Caco-2 (cell line): ENCODE results near the gene C17orf78. TPM values are rescaled to one million over a fixed set of nuclear protein-coding genes. Genes with fewer than 3 reads are reported as not detected.

Source experiments
- BruUV-seq: library from RNA; stranded (reverse); fragments of 400-500 nt; replicated peaks from 2 replicates; lab custom pipeline; 2021; lab: Mats Ljungman, UMichigan
- CTCF ChIA-PET: fragments of 300-600 bp; sonication (Branson Sonifier 250); formaldehyde crosslinking; loops from one replicate; lab custom pipeline; 2022; ENCODE audit warnings: antibody characterized with exemption; lab: Charles Lee
- POLR2A ChIA-PET: fragments of 300-600 bp; sonication (Branson Sonifier 250); formaldehyde crosslinking; loops from one replicate; lab custom pipeline; 2022; ENCODE audit warnings: antibody characterized with exemption; lab: Charles Lee
- DNase-seq, 2 experiments: peaks; one replicate each; pipeline versions ENCODE4 v3.0.0 to v3.0.0-alpha.2; 2020 to 2022
- H3K27me3 ChIP-seq: replicated peaks from 2 replicates; pipeline ENCODE4 v1.6.0; 2011; ENCODE audit warnings: low read length; ENCODE audit not compliant: control insufficient read depth, insufficient read depth
- H3K36me3 ChIP-seq: 2 replicates; pipeline ENCODE4 v1.5.1; 2011; ENCODE audit warnings: low read length; ENCODE audit not compliant: control insufficient read depth, insufficient read depth
- H3K4me1 ChIP-seq: fragments of 250-450 bp; sonication (Bioruptor Pico); 2 replicates; pipeline ENCODE4 v1.5.1; 2020; ENCODE audit warnings: mild to moderate bottlenecking
- H3K4me3 ChIP-seq: 2 replicates; pipeline ENCODE4 v1.5.1; 2011; ENCODE audit warnings: low read depth, mild to moderate bottlenecking, control low read depth, low read length
- H3K9me3 ChIP-seq: fragments of 250-450 bp; sonication (Bioruptor Pico); 2 replicates; pipeline ENCODE4 v1.5.1; 2020; ENCODE audit warnings: mild to moderate bottlenecking, moderate library complexity
- H3K27ac Mint-ChIP-seq: one replicate; pipeline ENCODE4 v1.8.0; 2022; ENCODE audit warnings: mixed read lengths; ENCODE audit not compliant: unreplicated experiment
- H3K27me3 Mint-ChIP-seq: one replicate; pipeline ENCODE4 v1.8.0; 2022; ENCODE audit warnings: mixed read lengths; ENCODE audit not compliant: insufficient read depth, unreplicated experiment
- H3K36me3 Mint-ChIP-seq: one replicate; pipeline ENCODE4 v1.8.0; 2022; ENCODE audit warnings: mild to moderate bottlenecking, mixed read lengths; ENCODE audit not compliant: insufficient read depth, unreplicated experiment
- H3K4me1 Mint-ChIP-seq: one replicate; pipeline ENCODE4 v1.8.0; 2022; ENCODE audit warnings: low read depth, mixed read lengths; ENCODE audit not compliant: unreplicated experiment
- H3K4me3 Mint-ChIP-seq: one replicate; pipeline ENCODE4 v1.8.0; 2022; ENCODE audit warnings: mild to moderate bottlenecking, moderate library complexity, mixed read lengths; ENCODE audit not compliant: unreplicated experiment
- H3K9me3 Mint-ChIP-seq: one replicate; pipeline ENCODE4 v1.8.0; 2022; ENCODE audit warnings: mixed read lengths; ENCODE audit not compliant: unreplicated experiment
- CTCF ChIP-seq, 2 experiments: fragments of 200-600 bp in 1 of 2; IDR thresholded peaks; 1 replicate in 1 of 2; 2 replicates in 1 of 2; pipeline versions ENCODE4 v1.5.1 to v1.8.0; 2011 to 2022; ENCODE audit warnings: antibody characterized with exemption in 1 of 2, control low read depth in 1 of 2, inconsistent platforms in 1 of 2, low read depth in 1 of 2, low read length in 1 of 2, mild to moderate bottlenecking in 1 of 2, moderate library complexity in 1 of 2; ENCODE audit not compliant: insufficient read depth in 1 of 2, severe bottlenecking in 1 of 2, unreplicated experiment in 1 of 2
- intact Hi-C: fragments of 100-400 bp; cut with micrococcal nuclease; formaldehyde crosslinking; loops from one replicate; pipeline ENCODE4 v1.10.0; 2022; ENCODE audit not compliant: unreplicated experiment
- total RNA-seq: library from RNA; stranded (reverse); gene quantifications from 2 replicates; pipeline ENCODE4 v1.2.3, GENCODE V29; 2022

The C17orf78 gene
- total RNA-seq, 1 experiment from 2014 or later = not detected

- Histone ChIP-seq H3K4me1 (peaks cover 25% of the 10 kb centered on the region), H3K27me3 (no peaks in the 10 kb centered on the region), H3K4me3 (peak overlapping the region; percentile 45), H3K36me3 (no peaks in the 10 kb centered on the region), H3K9me3 (no peaks in the 10 kb centered on the region)
- H3K9me3 Mint-ChIP-seq = no peaks in the 10 kb centered on the region
- ChIA-PET CTCF (interaction anchor here (1.0 to 4.1 kb wide), 3 partner anchors 14 to 757 kb away, joined by 3 to 40 read pairs (median 5); no protein-coding TSS in a partner anchor), POLR2A (interaction anchor here (0.6 to 1.7 kb wide), 9 partner anchors 8 to 411 kb away, joined by 3 to 20 read pairs (median 4); partner anchors contain the start of genes AATF, ACACA, SYNRG and TADA2A)
- H3K36me3 Mint-ChIP-seq = peaks cover 6% of the 10 kb centered on the region
- no peaks in the 10 kb centered on the region for H3K27me3 Mint-ChIP-seq
- TF ChIP-seq CTCF (IDR thresholded peaks at IDR 0.05; ENCODE audit: insufficient read depth in 1 of 2, low read depth in 1 of 2, low read length in 1 of 2, severe bottlenecking in 1 of 2, unreplicated experiment in 1 of 2) = no peak
- H3K4me3 Mint-ChIP-seq = peak overlapping the region; percentile 98
- TSS peak; percentile 90 for BruUV-seq
- intact Hi-C loops = loop anchor here (5.0 kb wide), 1 partner anchor 128 kb away; the partner anchor contains the start of gene DUSP14
- peak overlapping the region; percentile 66 for H3K27ac Mint-ChIP-seq
- peaks cover 22% of the 10 kb centered on the region for H3K4me1 Mint-ChIP-seq
- no peak for DNase-seq
Observed at GRCh38 chr17:37359682-37360188, 16.1 kb upstream of the C17orf78 start.

GRCh38 chr17:37360632-37361031 lies 15.2 kb upstream of the C17orf78 start:
- peaks cover 25% of the 10 kb centered on the region for H3K4me1 ChIP-seq
- Mint-ChIP-seq H3K36me3 (no peaks in the 10 kb centered on the region), H3K27me3 (no peaks in the 10 kb centered on the region), H3K4me1 (peaks cover 22% of the 10 kb centered on the region), H3K27ac (peak overlapping the region; percentile 66), H3K4me3 (no peak overlapping the region), H3K9me3 (no peaks in the 10 kb centered on the region)
- no peaks in the 10 kb centered on the region for H3K36me3 ChIP-seq
- ChIA-PET POLR2A (no interaction called here), CTCF (interaction anchor here (4.1 kb wide), 1 partner anchor 13 kb away, joined by 40 read pairs; no protein-coding TSS in a partner anchor)
- intact Hi-C loops = no loop called here
- TF ChIP-seq CTCF (IDR thresholded peaks at IDR 0.05; ENCODE audit: insufficient read depth in 1 of 2, low read depth in 1 of 2, low read length in 1 of 2, severe bottlenecking in 1 of 2, unreplicated experiment in 1 of 2) = no peak
- no peaks in the 10 kb centered on the region for H3K9me3 ChIP-seq
- no peak overlapping the region for H3K4me3 ChIP-seq
- no peaks in the 10 kb centered on the region for H3K27me3 ChIP-seq
- DNase-seq = no peak
- no TSS peak for BruUV-seq

DNA sequence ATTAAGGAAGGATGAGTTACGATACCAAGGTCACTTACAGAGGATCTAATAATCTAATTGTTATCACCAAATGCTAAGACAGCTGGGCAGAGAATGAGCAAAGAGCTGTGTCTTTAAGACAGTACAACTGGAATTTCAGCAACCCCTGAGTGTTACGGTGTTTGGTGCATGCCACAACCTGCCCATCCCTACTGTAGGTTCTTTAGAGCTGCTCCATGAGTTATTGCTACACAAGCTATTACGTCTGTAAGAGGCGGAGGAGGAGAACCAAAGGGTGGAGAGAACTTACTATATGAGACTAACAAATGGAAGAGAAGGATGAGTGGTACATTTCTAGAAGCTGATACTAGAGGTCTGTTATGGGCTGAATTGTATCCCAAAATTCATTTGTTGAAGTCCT lies 14.2 kb upstream of the C17orf78 start:
- no peak for TF ChIP-seq CTCF (IDR thresholded peaks at IDR 0.05; ENCODE audit: insufficient read depth in 1 of 2, low read depth in 1 of 2, low read length in 1 of 2, severe bottlenecking in 1 of 2, unreplicated experiment in 1 of 2)
- no peaks in the 10 kb centered on the region for H3K36me3 ChIP-seq
- Mint-ChIP-seq H3K4me3 (no peak overlapping the region), H3K36me3 (no peaks in the 10 kb centered on the region), H3K9me3 (no peaks in the 10 kb centered on the region), H3K27me3 (no peaks in the 10 kb centered on the region), H3K27ac (no peak overlapping the region), H3K4me1 (peaks cover 22% of the 10 kb centered on the region)
- peaks cover 23% of the 10 kb centered on the region for H3K4me1 ChIP-seq
- no peak overlapping the region for H3K4me3 ChIP-seq
- H3K9me3 ChIP-seq = no peaks in the 10 kb centered on the region
- POLR2A ChIA-PET = interaction anchor here (0.6 kb wide), 2 partner anchors 9 to 344 kb away, joined by 4 to 8 read pairs; no protein-coding TSS in a partner anchor
- peak; percentile 19 to 47 for DNase-seq
- no TSS peak for BruUV-seq
- no peaks in the 10 kb centered on the region for H3K27me3 ChIP-seq
- intact Hi-C loops = no loop called here
- CTCF ChIA-PET = interaction anchor here (0.8 to 4.1 kb wide), 3 partner anchors 9 to 36 kb away, joined by 3 to 40 read pairs (median 5); no protein-coding TSS in a partner anchor
